ENCODE data around the gene PICALM. TPM values are rescaled to one million over a fixed set of nuclear protein-coding genes. Genes with fewer than 3 reads are reported as not detected.
"Not testable (repeated sequence)": the region's sequence is repeated elsewhere in the genome, so short reads cannot be mapped to it uniquely, and the experiment has no call there.

The PICALM gene
- polyA plus RNA-seq, 4 donors: 88.8 to 155 (median 116) TPM

DNA sequence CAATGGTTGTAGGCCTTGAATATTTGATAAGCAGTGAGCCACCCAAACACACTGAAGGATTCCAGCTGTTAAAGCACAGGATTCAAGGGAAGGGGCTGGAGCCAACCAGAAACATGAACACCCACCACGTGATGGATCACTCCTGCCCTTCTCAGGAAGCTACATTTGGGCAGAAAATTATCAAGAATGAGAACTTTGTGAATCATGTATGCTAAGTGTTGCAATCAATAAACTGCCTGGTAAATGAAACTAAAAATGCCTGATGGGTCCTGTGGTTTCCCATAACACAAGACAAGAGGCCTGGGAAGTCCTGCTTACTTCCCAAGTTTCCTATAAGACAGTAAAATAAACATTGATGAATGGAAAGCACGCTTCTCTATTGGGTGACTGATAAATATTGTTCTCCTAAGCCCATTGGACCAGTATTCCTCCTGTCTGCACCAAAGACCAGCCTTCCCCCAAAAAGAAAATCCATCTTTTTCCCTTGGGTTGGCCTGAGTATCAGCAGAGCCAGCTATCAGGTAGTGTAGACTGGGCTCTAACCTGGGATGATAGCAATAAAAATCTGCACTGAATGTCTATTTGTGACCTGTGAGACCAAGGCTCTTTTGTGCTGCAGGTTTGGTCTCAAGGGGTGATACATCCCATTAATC, 115.3 kb downstream of the PICALM start:
- no peak overlapping the region for H3K27ac ChIP-seq (ENCODE audit: low read depth in 1 of 3, low read length in 2 of 3)
- no peaks in the 10 kb centered on the region for H3K27me3 ChIP-seq (ENCODE audit: control insufficient read depth in 3 of 3, insufficient read depth in 3 of 3, low read length in 3 of 3)
- peaks cover 0 to 7% (median 3%) of the 10 kb centered on the region in 3 donors for H3K4me1 ChIP-seq (ENCODE audit: control insufficient read depth in 3 of 3, insufficient read depth in 2 of 3, low read depth in 1 of 3, low read length in 2 of 3)
- H3K4me3 ChIP-seq (ENCODE audit: low read depth in 1 of 3, low read length in 3 of 3): no peak overlapping the region
- DNase-seq (no peak), FAIRE-seq (no peak)
- peaks cover 4 to 15% (median 14%) of the 10 kb centered on the region in 3 donors for H3K36me3 ChIP-seq (ENCODE audit: control insufficient read depth in 3 of 3, insufficient read depth in 2 of 3, low read depth in 1 of 3, low read length in 3 of 3)
- 38 to 46% (median 42%) methylated on average over 2 of the region's 2 CpGs for WGBS, 3 donors
- peaks cover 0 to 3% of the 10 kb centered on the region in 2 donors for H3K9me3 ChIP-seq (ENCODE audit: control insufficient read depth in 2 of 2, insufficient read depth in 1 of 2, low read depth in 1 of 2, low read length in 1 of 2)

DNA sequence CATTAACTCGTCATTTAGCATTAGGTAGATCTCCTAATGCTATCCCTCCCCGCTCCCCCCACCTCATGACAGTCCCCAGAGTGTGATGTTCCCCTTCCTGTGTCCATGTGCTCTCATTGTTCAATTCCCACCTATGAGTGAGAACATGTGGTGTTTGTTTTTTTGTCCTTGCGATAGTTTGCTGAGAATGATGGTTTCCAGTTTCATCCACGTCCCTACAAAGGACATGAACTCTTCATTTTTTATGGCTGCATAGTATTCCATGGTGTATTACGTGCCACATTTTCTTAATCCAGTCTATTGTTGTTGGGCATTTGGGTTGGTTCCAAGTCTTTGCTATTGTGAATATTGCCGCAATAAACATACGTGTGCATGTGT, 116.8 kb downstream of the PICALM start:
- WGBS, 3 donors: 89 to 96% (median 93%) methylated on average over 7 of the region's 7 CpGs
- H3K9me3 ChIP-seq (ENCODE audit: control insufficient read depth in 2 of 2, insufficient read depth in 1 of 2, low read depth in 1 of 2, low read length in 1 of 2); H3K4me3 ChIP-seq (ENCODE audit: low read depth in 1 of 3, low read length in 3 of 3); H3K27me3 ChIP-seq (ENCODE audit: control insufficient read depth in 3 of 3, insufficient read depth in 3 of 3, low read length in 3 of 3); FAIRE-seq; DNase-seq; H3K27ac ChIP-seq (ENCODE audit: low read depth in 1 of 3, low read length in 2 of 3); H3K4me1 ChIP-seq (ENCODE audit: control insufficient read depth in 3 of 3, insufficient read depth in 2 of 3, low read depth in 1 of 3, low read length in 2 of 3): not testable (repeated sequence)
- peaks cover 4 to 15% (median 11%) of the 10 kb centered on the region in 3 donors for H3K36me3 ChIP-seq (ENCODE audit: control insufficient read depth in 3 of 3, insufficient read depth in 2 of 3, low read depth in 1 of 3, low read length in 3 of 3)

DNA sequence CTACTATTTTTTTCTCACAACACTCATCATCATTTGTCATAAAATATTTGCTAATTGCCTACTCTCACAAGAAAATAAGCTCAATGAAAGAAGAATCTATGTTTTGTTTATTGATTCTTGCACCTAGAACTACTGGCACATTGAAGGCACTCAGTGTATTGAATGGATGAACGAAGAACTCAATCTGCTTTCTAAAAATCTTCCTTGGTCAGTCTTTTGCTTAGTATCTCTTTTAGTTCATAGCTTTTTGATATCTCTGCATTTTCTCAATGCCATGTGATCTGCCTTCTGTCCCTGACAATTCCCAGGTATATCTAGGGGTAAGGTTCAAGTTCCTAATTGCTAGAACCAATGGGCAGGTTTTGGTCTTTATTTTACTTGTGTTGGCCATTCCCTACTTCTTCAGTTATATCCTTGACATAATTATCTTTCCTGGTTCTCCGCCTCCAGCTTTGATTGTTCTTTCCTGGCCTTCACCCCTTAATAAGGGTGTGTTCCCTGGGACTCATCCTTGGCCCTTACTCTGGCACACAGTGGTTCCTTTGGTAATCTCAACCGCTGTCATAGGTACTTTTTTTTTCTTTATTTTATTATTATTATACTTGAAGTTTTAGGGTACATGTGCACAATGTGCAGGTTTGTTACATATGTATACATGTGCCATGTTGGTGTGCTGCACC, 117.3 kb downstream of the PICALM start:
- 89 to 97% (median 90%) methylated on average over 3 of the region's 3 CpGs for WGBS, 3 donors
- Histone ChIP-seq H3K4me3 (ENCODE audit: low read depth in 1 of 3, low read length in 3 of 3) (no peak overlapping the region), H3K9me3 (ENCODE audit: control insufficient read depth in 2 of 2, insufficient read depth in 1 of 2, low read depth in 1 of 2, low read length in 1 of 2) (peaks cover 0 to 3% of the 10 kb centered on the region in 2 donors), H3K27ac (ENCODE audit: low read depth in 1 of 3, low read length in 2 of 3) (no peak overlapping the region), H3K4me1 (ENCODE audit: control insufficient read depth in 3 of 3, insufficient read depth in 2 of 3, low read depth in 1 of 3, low read length in 2 of 3) (peaks cover 0 to 3% (median 0%) of the 10 kb centered on the region in 3 donors), H3K27me3 (ENCODE audit: control insufficient read depth in 3 of 3, insufficient read depth in 3 of 3, low read length in 3 of 3) (no peaks in the 10 kb centered on the region), H3K36me3 (ENCODE audit: control insufficient read depth in 3 of 3, insufficient read depth in 2 of 3, low read depth in 1 of 3, low read length in 3 of 3) (peaks cover 4 to 13% (median 11%) of the 10 kb centered on the region in 3 donors)
- DNase-seq (no peak), FAIRE-seq (no peak)

DNA sequence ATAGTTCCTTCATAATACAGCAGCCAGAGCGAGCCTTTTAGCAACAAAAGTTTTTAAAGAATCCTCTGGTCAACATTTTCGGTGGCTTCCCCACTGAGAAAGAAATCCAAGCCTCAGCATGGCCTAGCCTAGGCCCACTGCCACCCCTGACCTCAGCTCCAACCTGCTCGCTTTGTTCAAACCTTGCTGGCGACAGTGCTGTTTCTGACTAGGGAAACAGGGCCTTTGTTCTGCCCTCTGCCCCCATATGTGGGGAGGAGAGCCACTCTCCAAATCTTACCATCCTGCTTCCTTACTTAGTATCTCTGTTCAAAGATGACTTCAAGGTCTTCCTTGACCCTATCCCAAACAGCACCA, 117.9 kb downstream of the PICALM start:
- Histone ChIP-seq H3K4me3 (ENCODE audit: low read depth in 1 of 3, low read length in 3 of 3) (no peak overlapping the region), H3K27me3 (ENCODE audit: control insufficient read depth in 3 of 3, insufficient read depth in 3 of 3, low read length in 3 of 3) (no peaks in the 10 kb centered on the region), H3K27ac (ENCODE audit: low read depth in 1 of 3, low read length in 2 of 3) (no peak overlapping the region), H3K9me3 (ENCODE audit: control insufficient read depth in 2 of 2, insufficient read depth in 1 of 2, low read depth in 1 of 2, low read length in 1 of 2) (peaks cover 0 to 3% of the 10 kb centered on the region in 2 donors), H3K36me3 (ENCODE audit: control insufficient read depth in 3 of 3, insufficient read depth in 2 of 3, low read depth in 1 of 3, low read length in 3 of 3) (peaks cover 4 to 11% (median 7%) of the 10 kb centered on the region in 3 donors), H3K4me1 (ENCODE audit: control insufficient read depth in 3 of 3, insufficient read depth in 2 of 3, low read depth in 1 of 3, low read length in 2 of 3) (peaks cover 0 to 3% (median 0%) of the 10 kb centered on the region in 3 donors)
- no peak for DNase-seq
- 94 to 96% (median 94%) methylated on average over 4 of the region's 4 CpGs for WGBS, 3 donors
- no peak for FAIRE-seq

DNA sequence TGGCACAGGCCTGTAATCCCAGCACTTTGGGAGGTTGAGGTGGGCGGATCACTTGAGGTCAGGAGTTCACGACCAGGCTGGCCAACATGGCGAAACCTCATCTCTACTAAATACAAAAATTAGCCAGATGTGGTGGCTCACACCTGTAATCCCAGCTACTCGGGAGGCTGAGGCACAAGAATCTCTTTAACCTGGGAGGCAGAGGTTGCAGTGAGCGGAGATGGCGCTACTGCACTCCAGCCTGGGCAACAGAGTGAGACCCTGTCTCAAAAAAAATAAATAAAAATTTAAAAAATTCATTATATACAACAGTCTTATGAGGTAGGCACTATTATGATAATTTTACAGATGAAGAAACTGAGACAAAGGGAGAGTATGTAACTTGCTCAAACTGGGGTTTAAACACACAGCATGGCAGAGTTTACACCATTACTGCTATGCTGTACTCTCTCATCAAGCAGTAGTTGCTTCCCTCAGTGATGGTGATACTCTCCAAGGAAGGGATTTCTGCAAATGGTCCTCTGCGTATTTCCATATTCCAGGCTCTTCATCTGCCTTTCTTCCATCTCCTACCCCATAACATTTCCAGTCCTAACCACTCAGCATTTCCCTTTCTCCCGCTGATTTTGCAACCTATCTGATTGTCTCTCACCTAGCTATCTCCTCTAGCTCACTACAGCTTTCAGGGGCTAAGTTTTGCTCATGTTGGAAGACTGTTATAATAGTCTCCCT, 118.4 kb downstream of the PICALM start:
- FAIRE-seq: no peak
- H3K4me1 ChIP-seq (ENCODE audit: control insufficient read depth in 3 of 3, insufficient read depth in 2 of 3, low read depth in 1 of 3, low read length in 2 of 3): peaks cover 0 to under 1% (median 0%) of the 10 kb centered on the region in 3 donors
- peaks cover 2 to 11% (median 4%) of the 10 kb centered on the region in 3 donors for H3K36me3 ChIP-seq (ENCODE audit: control insufficient read depth in 3 of 3, insufficient read depth in 2 of 3, low read depth in 1 of 3, low read length in 3 of 3)
- H3K27ac ChIP-seq (ENCODE audit: low read depth in 1 of 3, low read length in 2 of 3): no peak overlapping the region
- H3K4me3 ChIP-seq (ENCODE audit: low read depth in 1 of 3, low read length in 3 of 3): no peak overlapping the region
- H3K27me3 ChIP-seq (ENCODE audit: control insufficient read depth in 3 of 3, insufficient read depth in 3 of 3, low read length in 3 of 3): no peaks in the 10 kb centered on the region
- DNase-seq: no peak
- 94 to 98% (median 97%) methylated on average over 8 of the region's 8 CpGs for WGBS, 3 donors
- H3K9me3 ChIP-seq (ENCODE audit: control insufficient read depth in 2 of 2, insufficient read depth in 1 of 2, low read depth in 1 of 2, low read length in 1 of 2): peaks cover 0 to 3% of the 10 kb centered on the region in 2 donors

DNA sequence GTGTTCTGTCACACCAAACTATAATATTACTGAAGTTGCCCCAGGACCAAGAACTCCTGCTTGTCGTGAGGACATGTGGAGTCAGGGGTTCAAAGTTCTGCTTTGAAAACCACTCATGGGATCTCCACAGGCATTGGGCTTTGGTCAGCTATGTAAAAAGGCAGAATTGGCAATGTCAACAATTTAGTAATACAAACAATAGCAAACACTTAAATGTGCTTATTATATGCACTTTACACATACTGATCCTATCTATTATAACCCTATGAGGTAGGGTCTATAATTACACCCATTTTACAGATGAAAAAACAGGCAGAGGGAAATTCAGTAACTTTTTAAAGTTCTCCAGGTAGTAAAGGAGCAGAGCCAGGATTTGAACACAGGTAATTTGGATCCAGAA, 119.1 kb downstream of the PICALM start:
- 52 to 84% (median 62%) methylated on average over 1 of the region's 1 CpG for WGBS, 3 donors
- H3K36me3 ChIP-seq (ENCODE audit: control insufficient read depth in 3 of 3, insufficient read depth in 2 of 3, low read depth in 1 of 3, low read length in 3 of 3): peaks cover 0 to 8% (median 3%) of the 10 kb centered on the region in 3 donors
- no peak overlapping the region for H3K27ac ChIP-seq (ENCODE audit: low read depth in 1 of 3, low read length in 2 of 3)
- H3K4me3 ChIP-seq (ENCODE audit: low read depth in 1 of 3, low read length in 3 of 3): no peak overlapping the region
- no peaks in the 10 kb centered on the region for H3K27me3 ChIP-seq (ENCODE audit: control insufficient read depth in 3 of 3, insufficient read depth in 3 of 3, low read length in 3 of 3)
- no peaks in the 10 kb centered on the region for H3K4me1 ChIP-seq (ENCODE audit: control insufficient read depth in 3 of 3, insufficient read depth in 2 of 3, low read depth in 1 of 3, low read length in 2 of 3)
- DNase-seq: no peak
- FAIRE-seq: no peak
- peaks cover 0 to 10% of the 10 kb centered on the region in 2 donors for H3K9me3 ChIP-seq (ENCODE audit: control insufficient read depth in 2 of 2, insufficient read depth in 1 of 2, low read depth in 1 of 2, low read length in 1 of 2)

DNA sequence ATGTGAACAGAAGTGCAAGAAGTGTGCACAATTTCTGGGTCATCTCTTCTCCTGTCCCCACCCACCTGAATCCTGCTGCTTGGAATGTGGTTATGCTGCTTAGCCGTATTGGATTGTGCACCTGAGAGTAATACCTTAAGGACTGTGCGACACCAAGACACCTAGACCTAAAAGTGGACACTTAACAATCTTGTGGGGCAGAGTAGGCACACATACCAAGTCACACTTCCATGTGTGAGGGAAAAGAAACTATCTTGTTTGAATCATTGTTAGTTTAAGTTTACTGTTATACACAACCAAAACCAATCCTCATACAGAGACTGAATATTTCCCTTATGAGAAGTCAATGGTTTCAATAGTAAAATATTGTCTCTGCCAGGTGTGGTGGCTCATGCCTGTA, 120.0 kb downstream of the PICALM start:
- FAIRE-seq: no peak
- Histone ChIP-seq H3K27ac (ENCODE audit: low read depth in 1 of 3, low read length in 2 of 3) (no peak overlapping the region), H3K4me1 (ENCODE audit: control insufficient read depth in 3 of 3, insufficient read depth in 2 of 3, low read depth in 1 of 3, low read length in 2 of 3) (no peaks in the 10 kb centered on the region), H3K27me3 (ENCODE audit: control insufficient read depth in 3 of 3, insufficient read depth in 3 of 3, low read length in 3 of 3) (no peaks in the 10 kb centered on the region), H3K9me3 (ENCODE audit: control insufficient read depth in 2 of 2, insufficient read depth in 1 of 2, low read depth in 1 of 2, low read length in 1 of 2) (peaks cover 0 to 14% of the 10 kb centered on the region in 2 donors), H3K4me3 (ENCODE audit: low read depth in 1 of 3, low read length in 3 of 3) (no peak overlapping the region), H3K36me3 (ENCODE audit: control insufficient read depth in 3 of 3, insufficient read depth in 2 of 3, low read depth in 1 of 3, low read length in 3 of 3) (peaks cover 0 to 3% (median 0%) of the 10 kb centered on the region in 3 donors)
- WGBS, 3 donors: 75 to 88% (median 79%) methylated on average over 2 of the region's 2 CpGs
- no peak for DNase-seq

DNA sequence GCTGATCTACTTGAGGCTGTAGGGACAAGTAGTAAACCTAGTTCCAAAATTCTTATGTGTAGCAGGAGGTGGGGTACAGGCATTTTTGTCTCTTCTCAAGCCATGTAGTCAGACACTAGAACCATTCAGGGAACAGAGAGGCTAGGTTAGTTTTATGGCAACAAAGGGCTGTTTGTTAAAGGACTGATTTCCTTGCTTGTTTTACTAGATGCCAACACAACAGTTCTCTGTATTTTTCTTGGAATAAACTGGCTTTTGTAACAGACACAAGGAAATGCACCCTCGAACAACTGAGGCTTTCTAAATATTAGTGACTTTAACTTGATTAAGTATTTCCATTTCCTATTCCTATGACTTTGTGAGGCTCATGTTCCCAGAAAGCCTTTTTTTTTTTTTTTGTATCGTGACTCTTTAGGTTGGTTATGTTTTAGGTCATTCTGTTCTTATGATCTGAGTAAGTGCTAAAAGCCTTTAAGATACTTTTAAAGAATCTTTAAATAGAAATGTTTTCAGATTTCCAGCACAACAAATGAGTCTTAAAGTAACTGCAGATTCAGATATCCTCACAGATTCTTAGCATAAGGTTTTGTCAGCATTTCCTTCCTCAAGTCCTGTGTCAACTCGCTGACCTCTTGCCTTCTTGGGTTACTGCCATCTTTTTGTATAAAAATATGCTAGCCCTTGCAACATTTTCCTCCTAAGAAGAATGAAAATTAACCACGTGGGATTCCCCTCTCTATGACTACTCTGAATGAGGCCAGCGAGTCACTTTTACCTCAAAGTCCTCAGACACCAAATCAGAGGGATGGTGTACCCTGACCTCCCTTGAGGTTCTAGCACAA, 121.2 kb downstream of the PICALM start:
- Histone ChIP-seq H3K36me3 (ENCODE audit: control insufficient read depth in 3 of 3, insufficient read depth in 2 of 3, low read depth in 1 of 3, low read length in 3 of 3) (no peaks in the 10 kb centered on the region), H3K9me3 (ENCODE audit: control insufficient read depth in 2 of 2, insufficient read depth in 1 of 2, low read depth in 1 of 2, low read length in 1 of 2) (peaks cover 0 to 14% of the 10 kb centered on the region in 2 donors), H3K27me3 (ENCODE audit: control insufficient read depth in 3 of 3, insufficient read depth in 3 of 3, low read length in 3 of 3) (no peaks in the 10 kb centered on the region), H3K27ac (ENCODE audit: low read depth in 1 of 3, low read length in 2 of 3) (peak overlapping the region in 1 of 3 donors; percentile 43), H3K4me3 (ENCODE audit: low read depth in 1 of 3, low read length in 3 of 3) (no peak overlapping the region), H3K4me1 (ENCODE audit: control insufficient read depth in 3 of 3, insufficient read depth in 2 of 3, low read depth in 1 of 3, low read length in 2 of 3) (no peaks in the 10 kb centered on the region)
- FAIRE-seq (no peak), DNase-seq (peak in 1 of 2 donors; percentile 13)
- WGBS, 3 donors: 24 to 54% (median 30%) methylated on average over 5 of the region's 5 CpGs
